GM18858 (cell line): ENCODE results near the gene PTGR3.
"Not testable (repeated sequence)": the region's sequence is repeated elsewhere in the genome, so short reads cannot be mapped to it uniquely, and the experiment has no call there.

ENCODE experiments used
- ATAC-seq: cut with Tn5 transposase; IDR thresholded peaks from one replicate; pipeline ENCODE4 v1.9.1; 2021; ENCODE audit not compliant: unreplicated experiment

PTGR3 gene

GRCh38 chr18:75203416-75204268 lies 5.3 kb downstream of the PTGR3 start:
- ATAC-seq, result no peak

- ATAC-seq, result no peak
These were observed 6.1 kb downstream of the PTGR3 start for GRCh38 chr18:75202696-75203365.

GRCh38 chr18:75201282-75202270 lies 7.4 kb downstream of the PTGR3 start:
- ATAC-seq, result no peak

GRCh38 chr18:75200605-75201280 lies 8.2 kb downstream of the PTGR3 start:
- ATAC-seq, result no peak

- no peak for ATAC-seq
These were observed 8.9 kb downstream of the PTGR3 start for GRCh38 chr18:75200071-75200470.

- no peak for ATAC-seq
These were observed 9.6 kb downstream of the PTGR3 start for GRCh38 chr18:75199327-75199726.

GRCh38 chr18:75198036-75198435 lies 10.9 kb downstream of the PTGR3 start:
- no peak for ATAC-seq

- ATAC-seq, result no peak
These were observed 16.0 kb downstream of the PTGR3 start for GRCh38 chr18:75192899-75193298.

GRCh38 chr18:75189696-75190095 lies 19.2 kb downstream of the PTGR3 start:
- no peak for ATAC-seq

GRCh38 chr18:75187702-75188101 lies 21.2 kb downstream of the PTGR3 start:
- not testable (repeated sequence) for ATAC-seq

GRCh38 chr18:75185460-75185859 lies 23.5 kb downstream of the PTGR3 start:
- ATAC-seq, result no peak

- ATAC-seq, result no peak
These were observed 24.9 kb downstream of the PTGR3 start for GRCh38 chr18:75183973-75184493.

- ATAC-seq, result no peak
These were observed 25.4 kb downstream of the PTGR3 start for GRCh38 chr18:75183524-75183923.

- ATAC-seq, result no peak
These were observed 28.9 kb downstream of the PTGR3 start for GRCh38 chr18:75179819-75180600.

- no peak for ATAC-seq
These were observed 30.6 kb downstream of the PTGR3 start for GRCh38 chr18:75178376-75178775.

- ATAC-seq, result no peak
These were observed 32.1 kb downstream of the PTGR3 start for GRCh38 chr18:75176849-75177248.

GRCh38 chr18:75173738-75174137 lies 35.2 kb downstream of the PTGR3 start:
- ATAC-seq, result no peak

GRCh38 chr18:75173125-75173432 lies 35.9 kb downstream of the PTGR3 start:
- ATAC-seq, result peak; percentile 100

- ATAC-seq, result no peak
These were observed 36.4 kb downstream of the PTGR3 start for GRCh38 chr18:75172299-75173124.
